ENCODE data around the gene CITED4. TPM values are rescaled to one million over a fixed set of nuclear protein-coding genes. Genes with fewer than 3 reads are reported as not detected.

Gene CITED4
- total and polyA plus RNA-seq, 9 of the 15 experiments (the other 6 are each of a cell fraction or from before 2014, with no cell fraction given) = 0.11 to 1.2 (median 0.17) TPM; not detected in 2

Other genes with a start within 250 kb of the CITED4 start
- 0.59 and 0.82 TPM in 2 replicates for gene RIMS3, start 196.7 kb downstream of the CITED4 start, total RNA-seq (2014; rRNA removed)
- gene RIMS3, start 196.7 kb downstream of the CITED4 start, total RNA-seq (2014; rRNA removed; fragmentation: Illumina TruSeq; extraction: Trizol) = 0.69 and 0.77 TPM in 2 replicates
- 0.38 and 0.47 TPM in 2 replicates for gene RIMS3, start 196.7 kb downstream of the CITED4 start, total RNA-seq (2015; rRNA removed; fragmentation: Illumina TruSeq; extraction: Trizol)
- gene RIMS3, start 196.7 kb downstream of the CITED4 start, total RNA-seq (2021) = 1.2 and 1.3 TPM in 2 replicates
- gene RIMS3, start 196.7 kb downstream of the CITED4 start, polyA plus RNA-seq (2011; rRNA removed) = 0.78 and 1.2 TPM in 2 replicates
- gene RIMS3, start 196.7 kb downstream of the CITED4 start, polyA plus RNA-seq (2014; fragmentation: Illumina TruSeq; extraction: Trizol) = 0.71 and 0.75 TPM in 2 replicates
- under 1 TPM; 0.06 to 0.15 TPM for gene RIMS3, start 196.7 kb downstream of the CITED4 start, polyA plus RNA-seq (2014; fragmentation: Nextera tagmentation; extraction: Ambion mirVana)
- 0.43 and 0.45 TPM in 2 replicates for gene RIMS3, start 196.7 kb downstream of the CITED4 start, polyA plus RNA-seq (2014; rRNA removed)
- 41.1 and 44.2 TPM in 2 replicates for gene NFYC, start 170.7 kb downstream of the CITED4 start, total RNA-seq (2014; rRNA removed)
- gene NFYC, start 170.7 kb downstream of the CITED4 start, total RNA-seq (2014; rRNA removed; fragmentation: Illumina TruSeq; extraction: Trizol) = 22.7 and 26.4 TPM in 2 replicates
- 31.2 and 31.4 TPM in 2 replicates for gene NFYC, start 170.7 kb downstream of the CITED4 start, total RNA-seq (2015; rRNA removed; fragmentation: Illumina TruSeq; extraction: Trizol)
- 53.9 and 59.8 TPM in 2 replicates for gene NFYC, start 170.7 kb downstream of the CITED4 start, total RNA-seq (2021)
- 47.2 and 65.6 TPM in 2 replicates for gene NFYC, start 170.7 kb downstream of the CITED4 start, polyA plus RNA-seq (2011; rRNA removed)
- gene NFYC, start 170.7 kb downstream of the CITED4 start, polyA plus RNA-seq (2014; fragmentation: Illumina TruSeq; extraction: Trizol) = 56.2 and 65.1 TPM in 2 replicates
- gene NFYC, start 170.7 kb downstream of the CITED4 start, polyA plus RNA-seq (2014; fragmentation: Nextera tagmentation; extraction: Ambion mirVana) = 1 to 10 TPM; 4.8 to 7.2 TPM
- gene NFYC, start 170.7 kb downstream of the CITED4 start, polyA plus RNA-seq (2014; rRNA removed) = 51.3 and 57.7 TPM in 2 replicates
- gene KCNQ4, start 78.6 kb downstream of the CITED4 start, total RNA-seq (2014; rRNA removed) = 1.6 and 1.8 TPM in 2 replicates
- gene KCNQ4, start 78.6 kb downstream of the CITED4 start, total RNA-seq (2014; rRNA removed; fragmentation: Illumina TruSeq; extraction: Trizol) = 0.64 and 0.76 TPM in 2 replicates
- gene KCNQ4, start 78.6 kb downstream of the CITED4 start, total RNA-seq (2015; rRNA removed; fragmentation: Illumina TruSeq; extraction: Trizol) = 0.72 and 0.79 TPM in 2 replicates
- gene KCNQ4, start 78.6 kb downstream of the CITED4 start, total RNA-seq (2021) = 3.8 and 4.1 TPM in 2 replicates
- gene KCNQ4, start 78.6 kb downstream of the CITED4 start, polyA plus RNA-seq (2011; rRNA removed) = 0.79 and 1.7 TPM in 2 replicates
- gene KCNQ4, start 78.6 kb downstream of the CITED4 start, polyA plus RNA-seq (2014; fragmentation: Illumina TruSeq; extraction: Trizol) = 3.5 and 3.8 TPM in 2 replicates
- gene KCNQ4, start 78.6 kb downstream of the CITED4 start, polyA plus RNA-seq (2014; fragmentation: Nextera tagmentation; extraction: Ambion mirVana) = under 1 TPM; 0.07 to 0.27 TPM
- 3.4 and 3.7 TPM in 2 replicates for gene KCNQ4, start 78.6 kb downstream of the CITED4 start, polyA plus RNA-seq (2014; rRNA removed)
- gene CTPS1, start 117.3 kb upstream of the CITED4 start, total RNA-seq (2014; rRNA removed) = 87.7 and 103 TPM in 2 replicates
- gene CTPS1, start 117.3 kb upstream of the CITED4 start, total RNA-seq (2014; rRNA removed; fragmentation: Illumina TruSeq; extraction: Trizol) = 93.9 and 99.0 TPM in 2 replicates
- 101 and 103 TPM in 2 replicates for gene CTPS1, start 117.3 kb upstream of the CITED4 start, total RNA-seq (2015; rRNA removed; fragmentation: Illumina TruSeq; extraction: Trizol)
- 106 and 113 TPM in 2 replicates for gene CTPS1, start 117.3 kb upstream of the CITED4 start, total RNA-seq (2021)
- 44.0 and 44.4 TPM in 2 replicates for gene CTPS1, start 117.3 kb upstream of the CITED4 start, polyA plus RNA-seq (2011; rRNA removed)
- 152 and 164 TPM in 2 replicates for gene CTPS1, start 117.3 kb upstream of the CITED4 start, polyA plus RNA-seq (2014; fragmentation: Illumina TruSeq; extraction: Trizol)
- gene CTPS1, start 117.3 kb upstream of the CITED4 start, polyA plus RNA-seq (2014; fragmentation: Nextera tagmentation; extraction: Ambion mirVana) = 10 to 100 TPM; 71.5 to 72.2 TPM
- gene CTPS1, start 117.3 kb upstream of the CITED4 start, polyA plus RNA-seq (2014; rRNA removed) = 70.6 and 88.0 TPM in 2 replicates
- gene SLFNL1, start 159.4 kb upstream of the CITED4 start, total RNA-seq (2014; rRNA removed) = 0.05 and 0.29 TPM in 2 replicates
- 0.03 TPM in 1 of 2 replicates, not detected in the other for gene SLFNL1, start 159.4 kb upstream of the CITED4 start, total RNA-seq (2014; rRNA removed; fragmentation: Illumina TruSeq; extraction: Trizol)
- 0.08 and 0.14 TPM in 2 replicates for gene SLFNL1, start 159.4 kb upstream of the CITED4 start, total RNA-seq (2015; rRNA removed; fragmentation: Illumina TruSeq; extraction: Trizol)
- gene SLFNL1, start 159.4 kb upstream of the CITED4 start, total RNA-seq (2021) = 0.07 TPM in 1 of 2 replicates, not detected in the other
- gene SLFNL1, start 159.4 kb upstream of the CITED4 start, polyA plus RNA-seq (2011; rRNA removed) = 0.01 TPM in 1 of 2 replicates, not detected in the other
- 0.03 TPM in 1 of 2 replicates, not detected in the other for gene SLFNL1, start 159.4 kb upstream of the CITED4 start, polyA plus RNA-seq (2014; fragmentation: Illumina TruSeq; extraction: Trizol)
- not detected for gene SLFNL1, start 159.4 kb upstream of the CITED4 start, polyA plus RNA-seq (2014; fragmentation: Nextera tagmentation; extraction: Ambion mirVana)
- 0.05 and 0.12 TPM in 2 replicates for gene SLFNL1, start 159.4 kb upstream of the CITED4 start, polyA plus RNA-seq (2014; rRNA removed)

Data from K562 (cell line).